ENCODE measurements around the gene LSM7.

Gene LSM7

GRCh38 chr19:2294687-2295335 is 33.6 kb downstream of the LSM7 start:
- peak; percentile 82 for DNase-seq (ENCODE audit: insufficient read length, low spot score)
- TF ChIP-seq CTCF (IDR thresholded peaks at IDR 0.05; ENCODE audit: insufficient read depth, missing control alignments), result no peak
- FAIRE-seq, result no peak

- DNase-seq (ENCODE audit: insufficient read length, low spot score), result no peak
- no peak for TF ChIP-seq CTCF (IDR thresholded peaks at IDR 0.05; ENCODE audit: insufficient read depth, missing control alignments)
- FAIRE-seq, result no peak
Measured at GRCh38 chr19:2291185-2291751, 37.1 kb downstream of the LSM7 start.

GRCh38 chr19:2290441-2291184 is 37.8 kb downstream of the LSM7 start:
- no peak for TF ChIP-seq CTCF (IDR thresholded peaks at IDR 0.05; ENCODE audit: insufficient read depth, missing control alignments)
- FAIRE-seq, result no peak
- no peak for DNase-seq (ENCODE audit: insufficient read length, low spot score)

GRCh38 chr19:2289714-2290435 is 38.5 kb downstream of the LSM7 start:
- TF ChIP-seq CTCF (IDR thresholded peaks at IDR 0.05; ENCODE audit: insufficient read depth, missing control alignments), result no peak
- DNase-seq (ENCODE audit: insufficient read length, low spot score), result no peak
- no peak for FAIRE-seq

GRCh38 chr19:2288818-2289713 is 39.3 kb downstream of the LSM7 start:
- FAIRE-seq, result no peak
- TF ChIP-seq CTCF (IDR thresholded peaks at IDR 0.05; ENCODE audit: insufficient read depth, missing control alignments), result no peak

GRCh38 chr19:2288338-2288817 is 40.0 kb downstream of the LSM7 start:
- no peak for FAIRE-seq
- DNase-seq (ENCODE audit: insufficient read length, low spot score), result no peak
- no peak for TF ChIP-seq CTCF (IDR thresholded peaks at IDR 0.05; ENCODE audit: insufficient read depth, missing control alignments)

More at GRCh38 chr19:2288818-2289713, 39.3 kb downstream of the LSM7 start:
- DNase-seq (ENCODE audit: insufficient read length, low spot score), result no peak

Measured in D721Med (cell line).